Nephron (organoid): ENCODE measurements around the gene EFNA1.

Source experiments
- H3K27ac Mint-ChIP-seq, 3 experiments: 2 replicates each; pipeline ENCODE4 v1.8.0; 2020; ENCODE audit warnings: mixed read lengths in 3 of 3, mild to moderate bottlenecking in 2 of 3, moderate library complexity in 1 of 3
- H3K27me3 Mint-ChIP-seq: 2 replicates; pipeline ENCODE4 v1.8.0; 2021; ENCODE audit warnings: low read depth, mild to moderate bottlenecking, moderate library complexity, mixed read lengths
- H3K36me3 Mint-ChIP-seq: 2 replicates; pipeline ENCODE4 v1.8.0; 2020; ENCODE audit warnings: low read depth, mixed read lengths
- H3K4me1 Mint-ChIP-seq: 2 replicates; pipeline ENCODE4 v1.8.0; 2020; ENCODE audit warnings: mixed read lengths
- H3K4me3 Mint-ChIP-seq, 3 experiments: 2 replicates each; pipeline ENCODE4 v1.8.0; 2020; ENCODE audit warnings: mild to moderate bottlenecking in 3 of 3, mixed read lengths in 3 of 3, moderate library complexity in 2 of 3
- H3K9me3 Mint-ChIP-seq: 2 replicates; pipeline ENCODE4 v1.8.0; 2020; ENCODE audit warnings: mixed read lengths
- TF ChIP-seq, protein P1 (sequence below), 3 experiments: fragments of 200-600 bp; sonication (generic); IDR thresholded peaks; one replicate each; pipeline ENCODE4 v1.5.0; 2021; ENCODE audit warnings: antibody characterized with exemption in 3 of 3; ENCODE audit not compliant: unreplicated experiment in 3 of 3

The EFNA1 gene

GRCh38 chr1:155168456-155169210 lies 41.0 kb downstream of the EFNA1 start:
- Mint-ChIP-seq H3K9me3 (peaks cover 6% of the 10 kb centered on the region), H3K27ac (no peak overlapping the region), H3K36me3 (peaks cover 15% of the 10 kb centered on the region), H3K4me3 (peak overlapping the region in 1 of 3 experiments; percentile 60), H3K4me1 (peaks cover 31% of the 10 kb centered on the region), H3K27me3 (peaks cover 4% of the 10 kb centered on the region)
- TF ChIP-seq, protein P1, sequence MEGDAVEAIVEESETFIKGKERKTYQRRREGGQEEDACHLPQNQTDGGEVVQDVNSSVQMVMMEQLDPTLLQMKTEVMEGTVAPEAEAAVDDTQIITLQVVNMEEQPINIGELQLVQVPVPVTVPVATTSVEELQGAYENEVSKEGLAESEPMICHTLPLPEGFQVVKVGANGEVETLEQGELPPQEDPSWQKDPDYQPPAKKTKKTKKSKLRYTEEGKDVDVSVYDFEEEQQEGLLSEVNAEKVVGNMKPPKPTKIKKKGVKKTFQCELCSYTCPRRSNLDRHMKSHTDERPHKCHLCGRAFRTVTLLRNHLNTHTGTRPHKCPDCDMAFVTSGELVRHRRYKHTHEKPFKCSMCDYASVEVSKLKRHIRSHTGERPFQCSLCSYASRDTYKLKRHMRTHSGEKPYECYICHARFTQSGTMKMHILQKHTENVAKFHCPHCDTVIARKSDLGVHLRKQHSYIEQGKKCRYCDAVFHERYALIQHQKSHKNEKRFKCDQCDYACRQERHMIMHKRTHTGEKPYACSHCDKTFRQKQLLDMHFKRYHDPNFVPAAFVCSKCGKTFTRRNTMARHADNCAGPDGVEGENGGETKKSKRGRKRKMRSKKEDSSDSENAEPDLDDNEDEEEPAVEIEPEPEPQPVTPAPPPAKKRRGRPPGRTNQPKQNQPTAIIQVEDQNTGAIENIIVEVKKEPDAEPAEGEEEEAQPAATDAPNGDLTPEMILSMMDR (IDR thresholded peaks at IDR 0.05; ENCODE audit: unreplicated experiment in 3 of 3): no peak

- peak overlapping the region; percentile 60 to 69 (median 64) for H3K4me3 Mint-ChIP-seq
- H3K36me3 Mint-ChIP-seq: peaks cover 15% of the 10 kb centered on the region
- TF ChIP-seq, protein P1 (IDR thresholded peaks at IDR 0.05; ENCODE audit: unreplicated experiment in 3 of 3): no peak
- H3K4me1 Mint-ChIP-seq: peaks cover 36% of the 10 kb centered on the region
- peaks cover 7% of the 10 kb centered on the region for H3K27me3 Mint-ChIP-seq
- peaks cover 3% of the 10 kb centered on the region for H3K9me3 Mint-ChIP-seq
- no peak overlapping the region for H3K27ac Mint-ChIP-seq
Measured at GRCh38 chr1:155169541-155169940, 41.9 kb downstream of the EFNA1 start.

GRCh38 chr1:155170101-155170785 lies 42.6 kb downstream of the EFNA1 start:
- TF ChIP-seq, protein P1 (IDR thresholded peaks at IDR 0.05; ENCODE audit: unreplicated experiment in 3 of 3): no peak
- peaks cover 3% of the 10 kb centered on the region for H3K9me3 Mint-ChIP-seq
- H3K36me3 Mint-ChIP-seq: peaks cover 15% of the 10 kb centered on the region
- no peak overlapping the region for H3K27ac Mint-ChIP-seq
- H3K27me3 Mint-ChIP-seq: peaks cover 12% of the 10 kb centered on the region
- H3K4me3 Mint-ChIP-seq: peak overlapping the region; percentile 64 to 81 (median 66)
- H3K4me1 Mint-ChIP-seq: peaks cover 36% of the 10 kb centered on the region

DNA sequence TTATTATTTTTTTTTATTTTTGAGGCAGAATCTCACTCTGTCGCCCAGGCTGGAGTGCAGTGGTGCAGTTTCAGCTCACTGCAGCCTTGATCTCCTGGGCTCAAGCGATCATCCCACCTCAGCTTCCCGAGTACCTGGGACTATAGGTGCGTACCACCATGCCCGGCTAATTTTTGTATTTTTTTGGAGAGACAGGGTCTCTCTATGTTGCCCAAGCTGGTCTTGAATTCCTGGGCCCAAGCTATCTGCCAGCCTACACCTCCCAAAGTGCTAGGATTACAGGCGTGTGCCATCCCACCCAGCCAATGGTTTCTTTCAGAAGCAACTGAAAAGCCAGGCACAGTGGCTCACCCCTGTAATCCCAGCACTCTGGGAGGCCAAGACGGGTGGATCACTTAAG lies 43.1 kb downstream of the EFNA1 start:
- Mint-ChIP-seq H3K27me3 (peaks cover 13% of the 10 kb centered on the region), H3K4me3 (peak overlapping the region; percentile 69 to 97 (median 91)), H3K9me3 (peaks cover under 1% of the 10 kb centered on the region), H3K4me1 (peaks cover 35% of the 10 kb centered on the region), H3K27ac (no peak overlapping the region), H3K36me3 (peaks cover 15% of the 10 kb centered on the region)
- TF ChIP-seq, protein P1 (IDR thresholded peaks at IDR 0.05; ENCODE audit: unreplicated experiment in 3 of 3): no peak

DNA sequence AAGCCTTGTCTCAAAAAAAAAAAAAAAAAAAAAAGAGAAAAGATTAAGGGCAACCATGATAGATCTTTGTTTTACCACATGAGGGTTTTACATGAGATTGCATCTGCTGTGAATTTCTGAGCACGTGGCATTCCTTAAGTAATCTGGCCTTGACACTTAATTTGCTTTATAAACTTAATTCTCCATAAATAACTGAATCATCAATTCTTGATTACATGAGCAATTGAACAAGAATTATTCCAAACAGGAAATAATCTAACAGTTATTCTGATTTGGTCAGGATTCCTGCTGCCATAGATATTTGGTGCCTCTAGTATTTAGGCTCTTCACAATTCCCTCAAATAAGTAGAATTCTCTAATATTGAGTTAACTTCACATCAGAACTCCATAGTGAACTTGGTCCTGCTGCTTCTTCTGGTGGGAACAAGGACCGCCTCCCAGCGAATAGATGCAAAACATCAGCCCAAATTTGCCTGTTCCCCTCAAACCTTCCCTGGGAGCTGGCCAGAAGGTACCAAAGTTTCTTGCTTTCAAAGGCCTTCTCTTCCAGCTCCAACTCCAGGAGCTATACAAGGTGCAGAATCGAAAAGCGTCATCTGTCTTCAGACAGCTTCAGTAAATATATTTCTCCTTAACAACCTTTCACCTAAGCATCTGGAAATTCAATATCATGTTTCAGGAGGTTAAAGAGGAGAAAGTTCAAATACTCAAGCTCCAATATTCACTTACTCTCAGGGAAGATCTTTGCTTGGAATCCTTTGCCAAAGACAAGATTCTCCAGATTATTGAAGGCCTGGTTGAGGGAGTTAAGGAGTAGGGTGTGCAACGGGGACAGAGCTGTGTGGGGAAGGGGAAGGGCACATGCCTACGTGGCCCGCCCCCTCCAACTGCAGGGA lies 44.4 kb downstream of the EFNA1 start:
- no peaks in the 10 kb centered on the region for H3K9me3 Mint-ChIP-seq
- H3K36me3 Mint-ChIP-seq: peaks cover 18% of the 10 kb centered on the region
- H3K27me3 Mint-ChIP-seq: peaks cover 13% of the 10 kb centered on the region
- peak overlapping the region; percentile 91 to 98 (median 97) for H3K4me3 Mint-ChIP-seq
- H3K4me1 Mint-ChIP-seq: peaks cover 34% of the 10 kb centered on the region
- TF ChIP-seq, protein P1 (IDR thresholded peaks at IDR 0.05; ENCODE audit: unreplicated experiment in 3 of 3): no peak
- H3K27ac Mint-ChIP-seq: peak overlapping the region; percentile 80 to 97 (median 93)
